ENCODE results near the gene ZFYVE26. TPM values are rescaled to one million over a fixed set of nuclear protein-coding genes. Genes with fewer than 3 reads are reported as not detected.
"Not testable (repeated sequence)": the region's sequence is repeated elsewhere in the genome, so short reads cannot be mapped to it uniquely, and the experiment has no call there.

The ZFYVE26 gene
- total RNA-seq, 1 experiment from 2014 or later, result 9.4 TPM

GRCh38 chr14:67727361-67727760 is 89.0 kb downstream of the ZFYVE26 start:
- Histone ChIP-seq H3K27ac (no peak overlapping the region), H3K4me3 (no peak overlapping the region), H3K4me1 (replicated peaks) (no peaks in the 10 kb centered on the region), H3K36me3 (no peaks in the 10 kb centered on the region), H3K9me3 (replicated peaks) (no peaks in the 10 kb centered on the region), H3K27me3 (replicated peaks) (no peaks in the 10 kb centered on the region; the same call in 1 of the 2 replicates)
- no peak for DNase-seq (ENCODE audit: low read depth in 1 of 2, low spot score in 2 of 2)

GRCh38 chr14:67725171-67725570 is 91.2 kb downstream of the ZFYVE26 start:
- Histone ChIP-seq H3K9me3 (replicated peaks) (no peaks in the 10 kb centered on the region), H3K4me1 (replicated peaks) (no peaks in the 10 kb centered on the region), H3K4me3 (no peak overlapping the region), H3K27me3 (replicated peaks) (no peaks in the 10 kb centered on the region; the same call in 1 of the 2 replicates), H3K36me3 (no peaks in the 10 kb centered on the region), H3K27ac (no peak overlapping the region)
- DNase-seq (ENCODE audit: low read depth in 1 of 2, low spot score in 2 of 2), result no peak

GRCh38 chr14:67722293-67722692 is 94.1 kb downstream of the ZFYVE26 start:
- no peaks in the 10 kb centered on the region for H3K9me3 ChIP-seq (replicated peaks)
- H3K27ac ChIP-seq, result no peak overlapping the region
- H3K4me3 ChIP-seq, result no peak overlapping the region
- H3K27me3 ChIP-seq (replicated peaks), result no peaks in the 10 kb centered on the region; the same call in 1 of the 2 replicates
- H3K36me3 ChIP-seq, result no peaks in the 10 kb centered on the region
- H3K4me1 ChIP-seq (replicated peaks), result no peaks in the 10 kb centered on the region
- no peak for DNase-seq (ENCODE audit: low read depth in 1 of 2, low spot score in 2 of 2)

- Histone ChIP-seq H3K36me3 (no peaks in the 10 kb centered on the region), H3K4me3 (no peak overlapping the region), H3K27me3 (replicated peaks) (no peaks in the 10 kb centered on the region; the same call in 1 of the 2 replicates), H3K27ac (no peak overlapping the region), H3K9me3 (replicated peaks) (no peaks in the 10 kb centered on the region), H3K4me1 (replicated peaks) (no peaks in the 10 kb centered on the region)
- DNase-seq (ENCODE audit: low read depth in 1 of 2, low spot score in 2 of 2), result no peak
Observed at GRCh38 chr14:67721875-67722274, 94.5 kb downstream of the ZFYVE26 start.

- Histone ChIP-seq H3K27me3 (replicated peaks) (no peaks in the 10 kb centered on the region; the same call in 1 of the 2 replicates), H3K4me1 (replicated peaks) (no peaks in the 10 kb centered on the region), H3K36me3 (no peaks in the 10 kb centered on the region), H3K4me3 (no peak overlapping the region), H3K27ac (no peak overlapping the region), H3K9me3 (replicated peaks) (no peaks in the 10 kb centered on the region)
- DNase-seq (ENCODE audit: low read depth in 1 of 2, low spot score in 2 of 2), result no peak
Observed at GRCh38 chr14:67719866-67720265, 96.5 kb downstream of the ZFYVE26 start.

GRCh38 chr14:67719385-67719784 is 97.0 kb downstream of the ZFYVE26 start:
- DNase-seq (ENCODE audit: low read depth in 1 of 2, low spot score in 2 of 2); H3K27me3 ChIP-seq (replicated peaks); H3K4me3 ChIP-seq; H3K36me3 ChIP-seq; H3K9me3 ChIP-seq (replicated peaks); H3K27ac ChIP-seq; H3K4me1 ChIP-seq (replicated peaks): not testable (repeated sequence)

GRCh38 chr14:67718265-67718664 is 98.1 kb downstream of the ZFYVE26 start:
- Histone ChIP-seq H3K9me3 (replicated peaks) (no peaks in the 10 kb centered on the region), H3K4me3 (no peak overlapping the region), H3K4me1 (replicated peaks) (no peaks in the 10 kb centered on the region), H3K36me3 (no peaks in the 10 kb centered on the region), H3K27me3 (replicated peaks) (no peaks in the 10 kb centered on the region), H3K27ac (no peak overlapping the region)
- DNase-seq (ENCODE audit: low read depth in 1 of 2, low spot score in 2 of 2), result no peak

- H3K36me3 ChIP-seq, result no peaks in the 10 kb centered on the region
- no peak overlapping the region for H3K27ac ChIP-seq
- H3K4me1 ChIP-seq (replicated peaks), result no peaks in the 10 kb centered on the region
Observed at GRCh38 chr14:67717048-67717447, 99.3 kb downstream of the ZFYVE26 start.

GRCh38 chr14:67710209-67710608 is 106.2 kb downstream of the ZFYVE26 start:
- Histone ChIP-seq H3K4me1 (replicated peaks) (no peaks in the 10 kb centered on the region), H3K36me3 (no peaks in the 10 kb centered on the region), H3K27me3 (replicated peaks) (no peaks in the 10 kb centered on the region), H3K27ac (no peak overlapping the region), H3K9me3 (replicated peaks) (peaks cover 6% of the 10 kb centered on the region; the same call in 1 of the 2 replicates), H3K4me3 (no peak overlapping the region)
- no peak for DNase-seq (ENCODE audit: low read depth in 1 of 2, low spot score in 2 of 2)

More at GRCh38 chr14:67717048-67717447, 99.3 kb downstream of the ZFYVE26 start:
- Histone ChIP-seq H3K27me3 (replicated peaks) (no peaks in the 10 kb centered on the region), H3K4me3 (no peak overlapping the region), H3K9me3 (replicated peaks) (no peaks in the 10 kb centered on the region)
- DNase-seq (ENCODE audit: low read depth in 1 of 2, low spot score in 2 of 2), result no peak

GRCh38 chr14:67709796-67710195 is 106.6 kb downstream of the ZFYVE26 start:
- DNase-seq (ENCODE audit: low read depth in 1 of 2, low spot score in 2 of 2); H3K27me3 ChIP-seq (replicated peaks); H3K4me3 ChIP-seq; H3K36me3 ChIP-seq; H3K4me1 ChIP-seq (replicated peaks); H3K9me3 ChIP-seq (replicated peaks); H3K27ac ChIP-seq: not testable (repeated sequence)

- not testable (repeated sequence) for H3K4me3 ChIP-seq; DNase-seq (ENCODE audit: low read depth in 1 of 2, low spot score in 2 of 2); H3K27ac ChIP-seq; H3K9me3 ChIP-seq (replicated peaks); H3K4me1 ChIP-seq (replicated peaks); H3K27me3 ChIP-seq (replicated peaks); H3K36me3 ChIP-seq
Observed at GRCh38 chr14:67709346-67709745, 107.0 kb downstream of the ZFYVE26 start.

- Histone ChIP-seq H3K36me3 (no peaks in the 10 kb centered on the region), H3K4me1 (replicated peaks) (peaks cover 4% of the 10 kb centered on the region; the same call in 1 of the 2 replicates), H3K9me3 (replicated peaks) (peaks cover 6% of the 10 kb centered on the region; the same call in 1 of the 2 replicates), H3K27me3 (replicated peaks) (no peaks in the 10 kb centered on the region), H3K27ac (no peak overlapping the region), H3K4me3 (no peak overlapping the region)
- no peak for DNase-seq (ENCODE audit: low read depth in 1 of 2, low spot score in 2 of 2)
Observed at GRCh38 chr14:67705211-67705610, 111.2 kb downstream of the ZFYVE26 start.

GRCh38 chr14:67704484-67705089 is 111.8 kb downstream of the ZFYVE26 start:
- H3K27ac ChIP-seq, result no peak overlapping the region

GRCh38 chr14:67703997-67704396 is 112.4 kb downstream of the ZFYVE26 start:
- Histone ChIP-seq H3K4me1 (replicated peaks) (peaks cover 4% of the 10 kb centered on the region; the same call in 1 of the 2 replicates), H3K27me3 (replicated peaks) (no peaks in the 10 kb centered on the region), H3K9me3 (replicated peaks) (no peaks in the 10 kb centered on the region), H3K4me3 (no peak overlapping the region), H3K27ac (no peak overlapping the region), H3K36me3 (no peaks in the 10 kb centered on the region)
- DNase-seq (ENCODE audit: low read depth in 1 of 2, low spot score in 2 of 2), result no peak

More at GRCh38 chr14:67704484-67705089, 111.8 kb downstream of the ZFYVE26 start:
- H3K4me3 ChIP-seq, result no peak overlapping the region
- H3K27me3 ChIP-seq (replicated peaks), result no peaks in the 10 kb centered on the region
- DNase-seq (ENCODE audit: low read depth in 1 of 2, low spot score in 2 of 2), result peak in 1 of 2 experiments; percentile 14
- H3K9me3 ChIP-seq (replicated peaks), result peaks cover under 1% of the 10 kb centered on the region; the same call in 1 of the 2 replicates
- H3K4me1 ChIP-seq (replicated peaks), result peaks cover 4% of the 10 kb centered on the region; the same call in 1 of the 2 replicates
- no peaks in the 10 kb centered on the region for H3K36me3 ChIP-seq

GRCh38 chr14:67701492-67701891 is 114.9 kb downstream of the ZFYVE26 start, which contains the start of gene RDH12:
RDH12 (plus strand) TSS chr14:67701886; CDS start chr14:67722643, 20,757 bp downstream.
- DNase-seq (ENCODE audit: low read depth in 1 of 2, low spot score in 2 of 2); H3K27ac ChIP-seq; H3K4me3 ChIP-seq; H3K4me1 ChIP-seq (replicated peaks); H3K27me3 ChIP-seq (replicated peaks); H3K9me3 ChIP-seq (replicated peaks); H3K36me3 ChIP-seq: not testable (repeated sequence)
